Panc1 (cell line): Measurements from ENCODE around the gene MYH7B. TPM values are rescaled to one million over a fixed set of nuclear protein-coding genes. Genes with fewer than 3 reads are reported as not detected.

ENCODE experiments used
- ATAC-seq: fragments of 200-7000 bp; cut with Tn5 transposase; 2 replicates; pipeline ENCODE4 v1.9.1; 2020; ENCODE audit warnings: mild to moderate bottlenecking, moderate library complexity
- BruUV-seq: library from RNA; stranded (reverse); fragments of 400-500 nt; replicated peaks from 2 replicates; lab custom pipeline; 2021; lab: Mats Ljungman, UMichigan
- CTCF ChIA-PET: fragments of 300-600 bp; sonication (Branson Sonifier 250); formaldehyde crosslinking; loops from one replicate; lab custom pipeline; 2022; ENCODE audit warnings: antibody characterized with exemption; lab: Charles Lee
- POLR2A ChIA-PET: fragments of 300-600 bp; sonication (Branson Sonifier 250); formaldehyde crosslinking; loops from one replicate; lab custom pipeline; 2022; ENCODE audit warnings: antibody characterized with exemption; lab: Charles Lee
- DNase-seq: peaks from one replicate; pipeline ENCODE4 v3.0.0-alpha.2; 2010; ENCODE audit warnings: low read depth, low spot score
- H3K27ac ChIP-seq: 2 replicates; pipeline ENCODE4 v1.5.1; 2011; ENCODE audit warnings: mild to moderate bottlenecking, low read length, inconsistent platforms
- H3K27me3 ChIP-seq: fragments of 200-500 bp; sonication (Bioruptor generic); 2 replicates; pipeline ENCODE4 v1.6.0; 2014; ENCODE audit warnings: low read length, inconsistent platforms; ENCODE audit not compliant: control insufficient read depth, insufficient read depth
- H3K36me3 ChIP-seq: fragments of 200-500 bp; sonication (Bioruptor generic); 2 replicates; pipeline ENCODE4 v1.5.1; 2014; ENCODE audit warnings: inconsistent platforms, mild to moderate bottlenecking, low read length, moderate library complexity; ENCODE audit not compliant: control insufficient read depth, insufficient read depth
- H3K4me1 ChIP-seq: 2 replicates; pipeline ENCODE4 v1.5.1; 2011; ENCODE audit warnings: inconsistent platforms, mild to moderate bottlenecking, low read length, moderate library complexity; ENCODE audit not compliant: control insufficient read depth, insufficient read depth
- H3K4me3 ChIP-seq, 2 experiments: 2 replicates each; pipeline ENCODE4 v1.5.1; 2011 to 2012; ENCODE audit warnings: low read depth in 2 of 2, low read length in 2 of 2, mild to moderate bottlenecking in 2 of 2, inconsistent platforms in 1 of 2, moderate library complexity in 1 of 2
- H3K9me3 ChIP-seq: fragments of 200-500 bp; sonication (Bioruptor generic); 2 replicates; pipeline ENCODE4 v1.5.1; 2014; ENCODE audit warnings: low read depth, mild to moderate bottlenecking, inconsistent platforms, low read length, moderate library complexity; ENCODE audit not compliant: control insufficient read depth, insufficient read depth
- CTCF ChIP-seq: fragments of 450-650 bp; IDR thresholded peaks from 2 replicates; pipeline ENCODE4 v1.5.1; 2017; ENCODE audit warnings: mild to moderate bottlenecking
- POLR2AphosphoS5 ChIP-seq: IDR thresholded peaks from 2 replicates; pipeline ENCODE4 v1.6.1; 2012; ENCODE audit warnings: mild to moderate bottlenecking, low read depth, low read length, moderate library complexity
- SIN3A ChIP-seq: IDR thresholded peaks from 2 replicates; pipeline ENCODE4 v1.6.1; 2012; ENCODE audit warnings: low read depth, mild to moderate bottlenecking, low read length, moderate library complexity, borderline replicate concordance; ENCODE audit not compliant: insufficient read depth
- TCF7L2 ChIP-seq: IDR thresholded peaks from 2 replicates; pipeline ENCODE4 v1.6.1; 2011; ENCODE audit warnings: mild to moderate bottlenecking, low read depth, low read length, inconsistent platforms
- in situ Hi-C: cut with HindIII; loops from 2 replicates; pipeline ENCODE4 v1.10.0; 2016; ENCODE audit warnings: low sequenced_read_pairs, low pct_unique_long_range_greater_than_20kb
- intact Hi-C: fragments of 100-400 bp; cut with micrococcal nuclease; formaldehyde crosslinking; loops from one replicate; pipeline ENCODE4 v1.10.0; 2022; ENCODE audit not compliant: unreplicated experiment
- total RNA-seq: library from RNA; stranded (reverse); gene quantifications from one replicate; pipeline ENCODE4 v1.2.1, GENCODE V29; 2021; ENCODE audit not compliant: unreplicated experiment
- TF ChIP-seq, protein P1 (sequence below), 2 experiments: IDR thresholded peaks; 2 replicates each; pipeline ENCODE4 v1.6.1; 2011 to 2012; ENCODE audit warnings: low read depth in 2 of 2, control low read depth in 1 of 2, low read length in 1 of 2, mild to moderate bottlenecking in 1 of 2, moderate library complexity in 1 of 2; ENCODE audit not compliant: insufficient read depth in 1 of 2

The MYH7B gene
- total RNA-seq, 1 experiment from 2014 or later: 0.59 TPM

DNA sequence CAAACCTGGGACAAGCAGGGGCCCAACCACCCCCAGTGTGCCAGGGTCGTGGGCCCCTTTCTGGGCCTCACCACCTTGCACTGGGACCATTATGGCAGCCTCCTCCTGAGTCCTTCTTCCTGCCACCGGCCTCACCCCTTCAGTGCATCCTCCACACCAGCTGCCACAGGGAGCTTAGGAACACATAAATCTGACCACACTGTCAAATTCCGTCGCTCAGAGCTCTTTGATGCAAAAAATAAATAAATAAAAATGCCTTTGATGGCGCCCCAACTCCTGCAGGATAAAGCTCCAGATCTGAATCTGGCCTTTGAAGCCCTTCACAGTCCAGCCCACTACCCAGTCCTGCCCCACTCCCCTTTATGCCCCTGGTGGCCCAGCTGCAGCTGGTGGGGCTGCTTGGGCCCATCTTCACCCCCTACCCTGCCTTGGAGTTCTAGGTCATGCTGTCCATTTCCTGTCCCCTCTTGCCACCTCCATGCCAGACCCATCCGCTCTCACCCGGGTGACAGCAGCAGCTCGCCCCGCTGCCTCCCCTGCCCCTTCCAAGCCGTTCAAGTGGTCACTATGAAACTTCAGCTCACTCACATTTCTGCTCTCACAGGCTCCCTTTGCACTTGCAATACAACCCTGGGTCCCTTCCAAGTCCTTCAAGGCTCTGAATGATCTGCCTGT, 16.0 kb downstream of the MYH7B start:
- POLR2A ChIA-PET: no interaction called here
- CTCF ChIA-PET: no interaction called here
- TF ChIP-seq, protein P1, sequence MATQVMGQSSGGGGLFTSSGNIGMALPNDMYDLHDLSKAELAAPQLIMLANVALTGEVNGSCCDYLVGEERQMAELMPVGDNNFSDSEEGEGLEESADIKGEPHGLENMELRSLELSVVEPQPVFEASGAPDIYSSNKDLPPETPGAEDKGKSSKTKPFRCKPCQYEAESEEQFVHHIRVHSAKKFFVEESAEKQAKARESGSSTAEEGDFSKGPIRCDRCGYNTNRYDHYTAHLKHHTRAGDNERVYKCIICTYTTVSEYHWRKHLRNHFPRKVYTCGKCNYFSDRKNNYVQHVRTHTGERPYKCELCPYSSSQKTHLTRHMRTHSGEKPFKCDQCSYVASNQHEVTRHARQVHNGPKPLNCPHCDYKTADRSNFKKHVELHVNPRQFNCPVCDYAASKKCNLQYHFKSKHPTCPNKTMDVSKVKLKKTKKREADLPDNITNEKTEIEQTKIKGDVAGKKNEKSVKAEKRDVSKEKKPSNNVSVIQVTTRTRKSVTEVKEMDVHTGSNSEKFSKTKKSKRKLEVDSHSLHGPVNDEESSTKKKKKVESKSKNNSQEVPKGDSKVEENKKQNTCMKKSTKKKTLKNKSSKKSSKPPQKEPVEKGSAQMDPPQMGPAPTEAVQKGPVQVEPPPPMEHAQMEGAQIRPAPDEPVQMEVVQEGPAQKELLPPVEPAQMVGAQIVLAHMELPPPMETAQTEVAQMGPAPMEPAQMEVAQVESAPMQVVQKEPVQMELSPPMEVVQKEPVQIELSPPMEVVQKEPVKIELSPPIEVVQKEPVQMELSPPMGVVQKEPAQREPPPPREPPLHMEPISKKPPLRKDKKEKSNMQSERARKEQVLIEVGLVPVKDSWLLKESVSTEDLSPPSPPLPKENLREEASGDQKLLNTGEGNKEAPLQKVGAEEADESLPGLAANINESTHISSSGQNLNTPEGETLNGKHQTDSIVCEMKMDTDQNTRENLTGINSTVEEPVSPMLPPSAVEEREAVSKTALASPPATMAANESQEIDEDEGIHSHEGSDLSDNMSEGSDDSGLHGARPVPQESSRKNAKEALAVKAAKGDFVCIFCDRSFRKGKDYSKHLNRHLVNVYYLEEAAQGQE (IDR thresholded peaks at IDR 0.05; ENCODE audit: insufficient read depth in 1 of 2, low read depth in 2 of 2, low read length in 1 of 2): no peak
- TF ChIP-seq SIN3A (no peak), POLR2AphosphoS5 (no peak), CTCF (no peak), TCF7L2 (no peak)
- intact Hi-C loops: no loop called here
- no peaks in the 10 kb centered on the region for H3K27me3 ChIP-seq
- in situ Hi-C loops: no loop called here
- ATAC-seq (no peak), DNase-seq (no peak)
- H3K27ac ChIP-seq: no peak overlapping the region
- no peaks in the 10 kb centered on the region for H3K9me3 ChIP-seq
- BruUV-seq: no TSS peak
- H3K36me3 ChIP-seq: no peaks in the 10 kb centered on the region
- H3K4me3 ChIP-seq: no peak overlapping the region
- no peaks in the 10 kb centered on the region for H3K4me1 ChIP-seq

GRCh38 chr20:34974246-34974645, 18.6 kb downstream of the MYH7B start:
- POLR2A ChIA-PET: no interaction called here

More at GRCh38 chr20:34974246-34974645, 18.6 kb downstream of the MYH7B start:
- no TSS peak for BruUV-seq
- H3K27ac ChIP-seq: no peak overlapping the region
- no peaks in the 10 kb centered on the region for H3K36me3 ChIP-seq
- TF ChIP-seq TCF7L2 (no peak), POLR2AphosphoS5 (no peak), CTCF (no peak), SIN3A (no peak)
- TF ChIP-seq, protein P1 (IDR thresholded peaks at IDR 0.05; ENCODE audit: insufficient read depth in 1 of 2, low read depth in 2 of 2, low read length in 1 of 2): no peak
- intact Hi-C loops: no loop called here
- in situ Hi-C loops: no loop called here
- DNase-seq (no peak), ATAC-seq (no peak)
- no peaks in the 10 kb centered on the region for H3K4me1 ChIP-seq
- no peak overlapping the region for H3K4me3 ChIP-seq
- H3K27me3 ChIP-seq: no peaks in the 10 kb centered on the region
- no peaks in the 10 kb centered on the region for H3K9me3 ChIP-seq
- CTCF ChIA-PET: interaction anchor here (0.7 kb wide), 2 partner anchors 73 to 451 kb away, joined by 3 read pairs; no protein-coding TSS in a partner anchor
